Activated CD4-positive, CD25-positive, alpha-beta regulatory T cell treated with anti-CD3 and anti-CD28 coated beads, Interleukin-2, amount 50 U/mL, for 72 hours (primary cell): ENCODE data around the gene PTX4.
"Not testable (repeated sequence)": the region's sequence is repeated elsewhere in the genome, so short reads cannot be mapped to it uniquely, and the experiment has no call there.

Experiments
- DNase-seq: peaks from one replicate; pipeline ENCODE4 v3.0.0; 2021

PTX4 gene

DNA sequence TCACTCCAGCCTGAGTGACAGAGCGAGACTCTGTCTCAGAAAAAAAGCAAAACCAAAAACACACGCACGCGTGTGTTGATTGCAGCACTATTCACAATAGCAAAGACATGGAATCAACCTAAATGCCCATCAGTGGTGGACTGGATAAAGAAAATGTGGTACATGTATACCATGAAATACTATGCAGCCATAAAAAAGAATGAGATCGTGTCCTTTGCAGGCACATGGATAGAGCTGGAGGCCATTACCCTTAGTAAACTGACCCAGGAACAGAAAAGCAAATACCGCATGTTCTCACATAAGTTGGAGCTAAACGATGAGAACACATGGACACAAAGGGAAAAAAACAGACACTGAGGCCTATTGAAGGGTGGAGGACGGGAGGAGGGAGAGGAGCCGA, 9.8 kb downstream of the PTX4 start:
- not testable (repeated sequence) for DNase-seq

DNA sequence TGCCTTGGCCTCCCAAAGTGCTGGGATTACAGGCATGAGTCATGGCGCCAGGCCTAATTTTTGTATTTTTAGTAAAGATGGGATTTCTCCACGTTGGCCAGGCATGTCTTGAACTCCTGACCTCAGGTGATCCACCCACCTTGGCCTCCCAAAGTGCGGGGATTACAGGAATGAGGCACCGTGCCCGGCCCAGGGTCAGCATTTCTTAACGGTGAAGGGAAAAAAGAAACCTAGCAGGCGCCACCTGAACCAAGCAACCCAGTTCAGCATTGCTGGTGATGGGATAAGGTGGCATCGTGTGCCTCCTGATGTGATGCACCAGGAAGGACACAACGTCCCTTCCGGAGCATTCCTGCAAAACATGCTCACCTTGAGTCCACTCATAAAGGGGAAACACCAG, 11.7 kb downstream of the PTX4 start:
- DNase-seq = no peak

DNA sequence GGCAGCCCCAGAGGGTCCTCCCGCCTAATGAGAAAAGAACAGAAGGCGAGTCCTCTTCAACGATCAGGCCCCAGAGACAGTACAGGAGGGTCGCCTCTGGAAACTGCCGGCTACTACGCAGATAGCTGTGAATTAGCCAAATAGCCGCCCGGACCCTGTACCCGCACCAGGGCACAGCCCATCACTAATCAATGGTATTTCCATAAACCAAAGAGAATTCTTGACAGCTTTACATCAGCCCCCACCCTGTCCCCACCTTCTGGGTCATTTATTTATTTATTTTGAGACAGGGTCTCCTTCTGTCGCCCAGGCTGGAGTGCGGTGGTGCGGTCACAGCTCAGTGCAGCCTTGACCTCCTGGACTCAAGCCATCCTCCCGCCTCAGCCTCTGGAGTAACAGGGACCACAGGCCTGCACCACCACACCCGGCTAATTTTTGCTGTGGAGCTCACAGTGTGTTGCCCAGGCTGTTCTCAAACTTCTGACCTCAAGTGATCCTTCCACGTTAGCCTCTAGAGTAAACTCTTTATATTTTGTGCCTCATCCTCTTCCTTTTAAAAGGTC, 13.1 kb downstream of the PTX4 start:
- DNase-seq = peak; percentile 40

DNA sequence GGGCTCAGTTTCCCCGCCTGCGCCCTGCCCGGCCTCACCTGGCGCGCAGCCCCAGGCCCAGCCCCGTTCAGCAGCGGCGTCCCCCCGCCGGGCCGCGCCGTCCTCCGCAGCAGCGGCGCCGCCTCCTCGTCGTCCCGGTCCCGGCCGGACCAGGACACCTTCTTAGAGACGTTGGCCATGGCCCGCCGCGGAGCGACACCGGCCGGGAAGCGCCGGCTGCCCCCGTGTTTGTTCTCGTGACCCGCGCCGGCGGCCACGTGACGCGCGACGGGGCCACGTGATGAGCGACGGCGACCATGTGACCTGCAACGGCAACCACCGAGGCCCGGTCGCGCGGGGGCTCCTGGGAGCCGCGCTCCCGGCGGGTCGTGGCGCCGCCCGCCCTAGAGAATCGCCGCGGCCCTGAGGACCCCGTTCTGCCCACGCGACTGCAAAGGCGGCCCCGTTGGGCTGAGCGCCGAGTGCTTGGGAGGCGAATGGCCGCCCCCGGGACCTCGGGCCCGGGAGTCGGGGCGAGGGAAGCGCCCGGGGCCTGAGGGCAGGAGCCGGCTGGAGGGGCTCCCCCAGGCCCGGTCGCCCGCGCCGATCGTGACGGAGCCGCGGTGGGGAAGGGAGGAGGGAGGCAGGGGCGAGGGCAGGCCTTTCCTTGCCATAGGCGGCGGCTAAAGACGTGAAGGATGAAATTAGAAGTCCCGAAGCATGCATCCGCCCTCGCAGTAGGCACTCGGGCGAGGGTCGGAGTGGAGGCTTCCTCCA, 13.8 kb downstream of the PTX4 start, which contains the start of gene CLCN7:
Gene CLCN7, minus strand, starts transcription at position 233 of the 756 bp plus-strand sequence. Its CDS starts 54 bp downstream, at position 179.
- DNase-seq = peak; percentile 92

DNA sequence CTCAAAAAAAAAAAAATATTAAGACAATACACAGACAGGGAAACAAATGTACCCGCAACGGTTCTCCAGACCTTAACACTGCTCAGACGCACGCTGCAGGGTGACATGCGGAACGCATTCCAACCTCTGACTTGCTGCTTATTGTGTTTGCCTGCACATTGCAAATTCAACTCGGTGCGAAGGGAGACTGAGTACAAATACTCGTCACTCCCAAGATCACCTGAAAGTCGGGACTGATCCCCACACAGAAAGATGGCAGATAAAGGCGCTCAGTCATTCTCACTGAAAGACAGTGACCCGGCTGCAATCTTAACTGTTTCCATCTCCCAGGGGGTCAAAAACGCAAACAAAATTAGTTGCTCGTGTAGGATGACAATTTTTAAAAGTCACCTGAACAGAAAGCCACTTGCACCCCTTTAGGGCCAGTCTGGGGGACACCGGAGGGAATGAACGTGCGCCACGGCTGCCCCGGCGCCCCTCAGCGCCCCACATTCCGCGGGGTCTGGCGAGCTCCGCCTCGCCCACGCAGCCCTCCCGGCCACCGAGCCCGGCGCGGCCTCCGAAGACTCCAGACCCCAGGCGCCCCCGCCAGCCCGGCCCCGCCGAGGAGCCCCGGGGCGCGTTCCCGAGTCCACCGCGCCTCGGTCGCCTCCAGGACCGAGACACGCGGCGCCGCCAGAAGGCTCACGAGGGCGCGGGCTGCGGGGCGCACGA, 14.5 kb downstream of the PTX4 start:
- DNase-seq = no peak

DNA sequence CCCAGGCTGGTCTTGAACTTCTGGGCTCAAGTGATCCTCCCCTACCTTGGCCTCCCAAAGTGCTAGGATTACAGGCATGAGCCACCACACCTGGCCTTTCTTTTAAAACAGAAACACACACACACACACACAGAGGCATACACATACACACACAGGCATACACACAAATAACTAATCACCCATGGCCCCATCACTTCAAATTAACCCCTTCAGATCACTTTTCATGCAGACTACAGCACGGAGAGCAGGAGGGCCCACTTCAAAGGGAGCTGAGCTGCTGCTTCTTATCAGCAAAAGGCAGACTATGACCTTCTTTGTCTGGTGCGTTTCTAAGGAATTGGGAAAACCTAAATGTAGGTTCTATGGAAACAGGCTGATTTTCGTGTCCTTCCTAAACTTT, 15.8 kb downstream of the PTX4 start:
- DNase-seq = no peak

DNA sequence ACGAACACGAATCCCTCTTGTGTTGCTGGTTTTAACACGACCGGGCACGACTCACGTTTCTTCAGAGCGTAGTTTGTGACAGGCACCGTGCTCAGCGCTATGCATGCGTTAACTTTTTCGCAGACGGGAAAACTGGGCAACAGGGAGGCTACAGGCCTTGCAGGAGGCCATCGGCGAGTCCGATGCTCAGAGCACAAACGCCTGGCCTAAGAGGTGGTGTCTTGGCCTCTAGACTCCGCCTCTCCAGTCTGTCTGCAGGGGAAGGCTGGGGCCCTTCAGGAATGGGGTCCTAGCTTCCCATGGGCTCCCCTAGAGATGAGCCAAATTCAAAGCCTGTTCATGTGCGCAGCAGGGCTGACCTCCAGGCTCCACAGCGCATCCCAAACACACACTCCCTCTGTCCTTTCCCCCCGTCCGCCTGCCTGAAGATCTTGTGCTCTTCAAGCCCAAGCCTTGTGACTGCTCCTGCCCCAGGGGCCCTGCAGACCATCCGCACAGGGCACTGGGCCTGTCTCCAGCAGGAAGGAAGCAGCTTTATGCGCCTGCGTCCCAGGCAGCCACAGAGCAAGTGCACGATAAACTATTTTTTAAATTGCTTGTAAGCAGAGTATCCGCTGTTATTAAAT, 17.1 kb downstream of the PTX4 start:
- DNase-seq = no peak

DNA sequence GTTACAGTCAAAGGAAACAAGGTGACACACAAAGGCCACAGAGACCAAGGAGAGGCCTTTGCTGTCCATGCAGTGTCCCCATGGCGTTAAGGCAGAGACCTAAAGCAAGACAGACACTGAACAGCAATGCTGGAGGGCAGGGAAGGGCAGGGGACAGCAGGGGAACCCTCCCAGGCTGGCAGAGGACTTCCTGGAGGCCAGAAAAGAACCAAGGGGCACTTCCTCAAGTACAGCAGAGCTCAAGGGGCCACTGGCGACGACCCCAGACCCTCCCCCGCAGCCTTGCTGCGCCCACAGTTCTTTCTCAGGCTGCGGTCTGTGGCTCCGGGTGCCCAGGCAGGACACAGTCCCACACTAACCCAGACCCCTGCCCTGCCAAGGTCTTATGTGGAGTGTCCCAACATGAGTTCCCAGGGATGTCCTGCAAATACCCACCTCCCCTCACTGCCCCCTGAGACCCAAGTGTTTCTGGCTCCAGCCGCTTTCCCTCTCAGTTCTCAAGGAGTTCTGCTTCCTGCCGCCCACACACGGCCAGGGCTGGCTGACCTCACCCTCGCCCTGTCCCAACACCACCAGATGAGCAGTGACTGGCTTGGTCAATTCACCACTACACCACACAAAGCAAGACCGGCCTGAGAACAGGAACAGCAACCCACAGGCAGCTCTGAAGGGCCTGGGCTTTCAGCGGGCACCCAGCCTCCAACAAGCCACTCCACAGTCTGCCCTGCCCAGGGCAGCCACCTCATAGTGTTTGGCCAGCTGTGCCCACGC, 18.1 kb downstream of the PTX4 start:
- DNase-seq = no peak

DNA sequence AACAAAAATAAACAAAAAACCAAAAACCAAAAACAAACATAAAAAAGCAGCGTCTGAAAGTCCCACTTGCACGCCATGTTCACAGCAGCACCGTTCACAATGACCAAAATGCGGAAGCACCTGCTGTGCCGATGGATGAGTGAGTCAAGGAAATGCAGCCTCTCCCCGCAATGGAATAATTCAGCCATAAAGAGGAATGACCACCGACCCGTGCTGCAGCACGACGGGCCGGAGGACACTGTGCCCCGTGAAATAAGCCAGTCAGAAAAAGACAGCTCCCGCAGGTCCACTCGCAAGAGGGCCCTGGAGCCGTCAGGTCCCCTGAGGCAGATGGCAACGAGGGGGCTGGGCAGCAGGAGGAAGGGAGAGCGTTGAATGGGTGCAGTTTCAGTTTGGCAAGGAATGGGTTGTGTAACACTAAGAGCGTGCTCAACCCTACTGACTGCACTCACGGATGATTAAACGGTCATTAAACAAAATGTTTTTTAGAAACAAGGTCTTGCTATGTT, 19.0 kb downstream of the PTX4 start:
- DNase-seq = no peak

DNA sequence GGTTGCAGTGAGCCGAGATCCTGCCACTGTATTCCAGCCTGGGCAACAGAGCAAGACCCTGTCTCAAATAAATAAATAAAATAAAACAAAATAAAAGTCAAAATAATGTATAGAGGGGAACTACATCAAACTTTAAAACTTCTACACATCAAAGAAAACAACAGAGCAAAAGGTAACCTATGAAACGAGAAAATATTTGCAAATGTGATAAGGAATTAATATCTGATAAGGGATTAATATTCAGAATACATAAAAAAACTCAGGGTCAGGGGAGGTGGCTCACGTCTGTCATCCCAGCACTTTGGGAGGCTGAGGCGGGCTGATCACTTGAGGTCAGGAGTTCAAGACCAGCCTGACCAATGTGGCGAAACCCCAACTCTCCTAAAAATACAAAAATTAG, 19.6 kb downstream of the PTX4 start:
- DNase-seq = not testable (repeated sequence)

DNA sequence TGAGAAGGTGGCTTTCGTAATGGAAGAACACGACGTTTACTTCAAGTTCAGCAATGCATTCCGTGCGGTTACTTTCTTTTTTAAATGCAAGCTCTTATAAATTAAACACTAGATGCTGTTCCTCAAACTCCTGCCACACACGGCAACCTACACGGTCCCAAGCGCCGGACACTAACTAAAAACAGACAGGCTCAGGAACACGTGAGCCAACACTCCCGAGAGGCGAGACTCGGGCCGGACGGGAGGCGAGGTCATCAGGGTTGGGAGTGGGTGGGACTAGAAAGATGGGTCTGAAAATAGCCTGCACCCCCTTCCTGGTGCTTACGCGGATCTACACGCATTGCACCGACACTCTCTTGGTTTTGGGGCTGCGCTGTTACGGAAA, 20.3 kb downstream of the PTX4 start:
- no peak for DNase-seq

DNA sequence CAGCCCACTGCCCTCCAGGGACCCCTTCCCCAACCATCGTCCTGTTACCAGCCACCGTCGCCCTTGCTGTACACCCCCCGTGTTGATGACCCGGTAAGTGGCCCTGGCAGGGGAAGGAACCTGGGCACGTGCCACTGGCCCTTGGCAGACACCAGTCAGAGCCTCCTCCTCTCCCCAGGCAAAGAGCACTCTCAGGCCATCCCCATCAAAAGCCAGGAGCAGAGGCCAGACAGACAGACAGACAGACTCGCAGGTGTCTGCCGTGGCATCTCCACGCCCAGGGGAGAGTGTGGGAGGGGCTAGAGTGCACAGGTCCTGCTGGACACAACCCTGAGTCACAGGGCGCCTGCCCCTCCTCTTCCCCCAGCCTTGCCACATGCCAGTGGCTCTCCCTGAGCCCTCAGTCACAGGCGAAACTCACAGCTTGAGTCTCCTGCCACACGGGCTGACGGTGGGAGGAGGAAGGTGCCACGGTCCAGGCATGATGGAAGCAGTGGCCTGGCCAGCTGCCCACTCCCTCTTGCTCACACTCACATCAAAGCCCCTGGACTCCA, 21.7 kb downstream of the PTX4 start:
- no peak for DNase-seq

DNA sequence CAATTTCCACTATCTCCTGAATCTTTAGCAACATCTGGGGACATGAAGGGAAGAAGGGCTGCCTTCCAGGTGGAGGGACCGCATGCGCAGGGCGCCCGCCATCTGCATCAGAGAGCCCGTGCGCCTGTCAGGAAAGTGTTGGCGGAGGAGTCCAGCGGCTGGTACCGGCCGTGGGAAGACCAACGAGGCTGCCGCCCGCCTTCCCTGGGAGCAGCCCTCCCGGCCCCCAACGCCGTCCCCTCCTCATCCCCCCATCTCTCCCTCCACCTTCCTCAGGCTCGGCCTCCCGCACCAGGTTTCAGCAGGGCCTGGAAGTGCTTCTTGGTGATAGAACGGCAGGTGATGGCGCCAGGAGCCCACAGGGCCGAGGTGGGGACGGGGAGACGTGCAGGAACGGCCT, 22.7 kb downstream of the PTX4 start:
- DNase-seq = no peak

DNA sequence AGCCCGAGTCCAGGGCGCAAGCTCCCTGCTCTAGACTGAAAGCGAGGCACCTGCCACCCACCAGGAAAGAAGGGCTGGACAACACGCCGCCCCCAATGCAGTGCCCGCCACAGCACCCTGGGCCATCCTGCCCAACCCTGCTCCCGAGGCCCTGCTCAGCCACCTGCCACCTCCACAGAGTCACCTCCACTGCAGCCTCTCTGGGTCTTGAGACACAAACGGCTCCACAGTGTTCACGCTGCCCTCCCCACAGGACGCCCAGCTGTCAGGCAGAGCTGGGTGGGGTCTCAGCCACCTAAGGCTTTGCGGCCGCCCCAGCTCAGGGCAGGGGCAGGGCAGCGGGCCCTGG, 23.2 kb downstream of the PTX4 start:
- DNase-seq = no peak

DNA sequence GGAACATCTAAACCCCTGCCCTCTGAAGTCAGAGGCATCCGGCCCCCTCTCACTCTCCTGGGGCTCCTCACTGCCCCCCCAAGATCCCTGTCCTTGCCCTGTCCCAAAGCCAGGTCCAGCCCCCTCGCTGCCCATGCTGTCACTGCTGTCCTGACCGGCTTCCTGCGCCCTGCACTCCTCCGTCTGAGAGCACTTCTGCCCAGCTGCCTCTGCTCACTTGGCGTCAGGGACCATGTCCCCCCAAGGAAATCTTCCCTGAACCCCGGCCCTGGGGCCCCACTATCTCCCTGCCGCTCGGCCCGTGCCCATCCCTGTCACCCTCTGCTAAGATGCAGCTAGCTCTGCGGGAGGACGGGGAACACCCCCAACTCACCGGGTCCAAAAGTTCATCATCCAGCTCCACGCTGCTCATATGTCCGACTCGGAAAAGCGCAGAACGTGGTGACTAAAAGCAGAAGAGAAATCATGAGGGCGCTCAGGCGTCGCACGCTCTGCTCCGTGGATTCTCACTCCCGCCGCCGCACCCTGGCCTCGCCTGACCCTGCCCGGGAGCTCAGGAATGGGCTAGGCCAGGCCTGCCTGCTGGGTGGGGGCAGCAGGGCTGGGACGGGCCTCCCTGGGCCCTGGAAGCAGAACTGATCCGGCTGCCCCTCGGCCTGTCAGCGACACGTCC, 23.7 kb downstream of the PTX4 start:
- DNase-seq = no peak

DNA sequence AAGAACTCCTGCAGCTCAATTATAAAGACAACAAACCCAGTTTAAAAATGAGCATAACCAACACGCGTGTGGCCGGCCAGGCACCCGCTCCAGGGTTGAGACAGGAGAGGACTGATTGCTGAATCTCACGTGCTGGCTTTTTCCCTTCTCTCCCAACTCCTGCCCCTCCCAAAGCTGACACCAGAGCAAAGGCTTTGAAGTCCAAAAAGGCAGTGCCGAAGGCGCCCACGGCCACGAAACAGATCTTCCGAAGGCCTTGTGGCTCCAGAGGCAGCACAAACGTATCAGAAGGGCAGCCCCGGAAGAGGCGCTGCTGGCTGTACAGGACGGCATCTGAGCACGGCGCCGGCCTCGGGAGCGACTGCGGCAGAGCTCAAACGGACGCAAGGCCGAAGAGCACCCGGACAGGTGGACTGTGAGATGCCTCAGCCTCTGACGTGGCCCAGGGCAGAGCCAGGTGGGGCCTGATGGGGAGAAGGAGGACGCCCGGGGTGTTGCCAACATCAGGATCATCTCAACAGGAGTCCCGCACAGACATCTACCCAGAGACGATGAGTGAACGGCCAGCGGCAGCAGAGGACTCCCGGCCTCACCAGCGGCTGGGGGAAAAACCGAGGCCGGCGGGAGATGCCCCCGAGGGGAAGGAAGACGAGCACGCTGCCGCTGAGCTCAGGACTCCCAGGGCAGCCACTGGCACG, 24.4 kb downstream of the PTX4 start:
- DNase-seq = no peak

DNA sequence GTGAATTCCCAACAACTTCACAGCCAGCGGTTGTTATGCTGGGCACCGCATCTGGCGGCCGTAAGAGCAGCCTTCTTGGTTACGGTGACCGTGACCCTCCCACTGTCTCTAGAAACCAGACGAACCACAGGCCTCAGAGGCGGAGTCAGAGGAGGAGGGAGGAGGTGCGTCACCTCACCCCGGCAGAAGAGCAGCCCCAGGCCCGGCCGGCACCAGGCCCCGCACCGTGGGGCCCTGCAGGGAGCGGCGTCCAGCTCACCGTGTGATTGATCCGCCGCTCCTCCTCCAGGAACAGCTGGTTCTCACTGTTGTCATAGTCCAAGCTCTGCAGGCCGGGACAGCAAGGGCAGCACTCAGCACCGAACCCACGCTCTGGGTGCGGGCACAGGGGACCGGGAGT, 27.6 kb downstream of the PTX4 start:
- no peak for DNase-seq

DNA sequence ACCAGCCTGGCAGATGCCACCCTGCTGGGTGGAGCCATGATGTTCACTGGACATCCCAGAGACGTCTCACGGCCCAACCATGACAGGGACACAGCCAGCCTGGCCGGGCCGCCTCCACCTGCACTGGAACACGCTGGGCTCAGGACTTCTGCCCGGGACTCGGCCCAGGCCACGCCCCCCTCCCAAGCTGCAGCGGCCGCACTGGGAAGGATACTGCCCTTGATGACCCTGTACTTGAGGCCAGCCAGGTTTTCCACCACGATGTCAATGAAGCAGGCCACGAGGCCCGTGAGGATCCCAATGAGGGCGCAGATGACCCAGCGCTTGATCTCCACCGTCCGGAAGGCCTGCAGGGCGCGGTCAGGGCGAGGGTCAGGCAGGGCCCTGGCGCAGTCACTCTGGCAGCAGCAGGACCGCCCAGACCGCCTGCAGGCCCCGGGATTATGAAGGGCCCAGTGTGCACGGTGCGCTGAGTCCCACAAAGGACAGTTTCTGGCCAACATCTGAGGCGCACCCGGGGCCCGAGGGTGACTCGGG, 28.1 kb downstream of the PTX4 start:
- no peak for DNase-seq

DNA sequence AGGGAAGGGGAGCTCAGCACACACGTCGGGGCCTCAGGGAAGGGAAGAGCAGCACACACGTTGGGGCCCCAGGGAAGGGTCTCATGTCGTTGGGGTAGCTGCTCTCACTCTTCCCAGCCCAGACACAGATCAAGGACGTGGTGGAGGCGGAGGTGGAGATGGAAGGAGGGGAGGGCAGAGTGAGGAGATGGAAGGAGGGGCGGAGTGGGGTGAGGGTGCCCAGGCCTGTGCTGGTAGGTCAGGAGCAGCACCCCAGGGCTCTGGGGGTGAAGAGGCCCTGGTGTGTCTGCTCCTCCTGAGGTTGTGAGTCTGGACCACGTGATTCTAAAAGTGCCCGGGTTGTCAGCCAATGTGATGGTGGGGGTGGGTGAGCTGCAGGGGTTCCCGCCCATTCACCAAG, 28.8 kb downstream of the PTX4 start:
- no peak for DNase-seq

DNA sequence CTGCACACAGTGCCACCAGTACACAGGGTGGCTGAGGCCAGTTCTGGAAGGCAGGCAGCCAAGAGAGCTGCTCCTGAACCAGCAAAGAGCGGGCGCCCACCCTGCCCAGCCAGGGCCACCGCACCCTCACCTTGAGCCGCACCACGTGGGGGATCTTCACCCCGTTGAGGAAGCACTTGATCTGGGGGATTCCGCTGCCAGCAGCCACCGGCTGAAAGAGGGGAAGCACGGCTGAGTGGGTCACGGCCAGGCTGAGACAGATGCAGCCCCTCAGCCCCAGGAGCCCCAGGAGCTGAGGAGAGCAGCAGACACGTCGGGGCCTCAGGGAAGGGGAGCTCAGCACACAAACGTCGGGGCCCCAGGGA, 29.8 kb downstream of the PTX4 start:
- no peak for DNase-seq

DNA sequence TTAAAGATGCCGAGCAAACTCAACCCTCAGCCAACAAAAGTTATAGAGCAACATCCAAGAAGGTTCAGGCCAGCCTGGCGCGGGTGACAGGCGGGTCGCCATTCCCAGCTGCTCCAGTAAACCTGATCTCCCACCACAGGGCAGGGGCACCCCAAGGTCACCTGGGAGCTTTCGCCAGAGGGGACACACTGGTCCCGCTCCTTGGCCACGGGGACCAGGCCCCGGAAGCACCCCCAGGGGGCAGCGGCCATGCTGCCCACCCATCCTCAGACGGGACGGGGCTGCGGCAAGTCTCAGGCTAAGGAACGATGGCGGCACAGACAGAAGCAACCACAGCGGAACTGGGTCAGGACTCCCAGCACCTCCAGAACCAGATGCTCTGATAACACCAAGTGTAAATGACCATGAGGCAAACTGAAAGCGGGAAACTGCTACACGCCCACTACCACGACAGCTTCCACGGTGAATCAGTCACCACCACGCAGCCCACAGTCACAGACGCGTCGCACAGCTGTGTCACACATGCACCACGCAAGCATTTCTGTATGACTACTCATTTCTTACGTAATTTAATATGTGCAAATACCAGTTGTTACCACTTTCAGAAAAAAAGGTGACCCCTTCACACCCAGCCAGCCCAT, 30.3 kb downstream of the PTX4 start:
- no peak for DNase-seq
